Measurements from ENCODE around the gene TCERG1L.
"Not testable (repeated sequence)": the region's sequence is repeated elsewhere in the genome, so short reads cannot be mapped to it uniquely, and the experiment has no call there.

GRCh38 chr10:131136336-131136735 is 175.2 kb downstream of the TCERG1L start:
- not testable (repeated sequence) for TF ChIP-seq CTCF, POLR2A (IDR thresholded peaks at IDR 0.05)
